H1 (cell line): Measurements from ENCODE around the gene CUTA. TPM values are rescaled to one million over a fixed set of nuclear protein-coding genes. Genes with fewer than 3 reads are reported as not detected.

ENCODE experiments used
- CTCF ChIA-PET: fragments of 300-600 bp; sonication (Branson Sonifier 250); formaldehyde crosslinking; loops from one replicate; lab custom pipeline; 2021; ENCODE audit not compliant: partially characterized antibody; lab: Charles Lee
- POLR2A ChIA-PET: fragments of 300-600 bp; sonication (Branson Sonifier 250); formaldehyde crosslinking; loops from one replicate; lab custom pipeline; 2021; ENCODE audit warnings: inconsistent platforms; ENCODE audit not compliant: partially characterized antibody; lab: Charles Lee
- DNase-seq, 2 experiments: peaks; one replicate each; pipeline versions ENCODE4 v3.0.0 to v3.0.0-alpha.2; 2010 to 2022; ENCODE audit warnings: low spot score in 2 of 2, low read depth in 1 of 2, mixed read lengths in 1 of 2
- FAIRE-seq: peaks from 2 replicates; lab custom pipeline; 2011; peaks lifted over from hg19 to GRCh38; lab: Jason Lieb, UNC
- H2AFZ ChIP-seq: 2 replicates; pipeline ENCODE4 v1.8.1; 2012; ENCODE audit warnings: low read length, inconsistent platforms
- H2AK5ac ChIP-seq: 2 replicates; pipeline ENCODE4 v1.6.1; 2013; ENCODE audit warnings: low read depth, low read length
- H2BK120ac ChIP-seq: replicated peaks from 2 replicates; pipeline ENCODE3; 2013; ENCODE audit warnings: low read depth, low read length, inconsistent platforms
- H2BK12ac ChIP-seq: 2 replicates; pipeline ENCODE4 v1.6.1; 2013; ENCODE audit warnings: low read depth, low read length
- H2BK15ac ChIP-seq: 2 replicates; pipeline ENCODE4 v1.6.1; 2013; ENCODE audit warnings: low read length
- H2BK20ac ChIP-seq: 2 replicates; pipeline ENCODE4 v1.6.1; 2013; ENCODE audit warnings: low read length
- H2BK5ac ChIP-seq: 2 replicates; pipeline ENCODE4 v1.6.1; 2013; ENCODE audit warnings: low read depth, low read length
- H3K14ac ChIP-seq: 2 replicates; pipeline ENCODE4 v1.6.1; 2013; ENCODE audit warnings: inconsistent platforms; ENCODE audit not compliant: insufficient read length
- H3K18ac ChIP-seq: 2 replicates; pipeline ENCODE4 v1.6.1; 2013; ENCODE audit warnings: low read length; ENCODE audit errors: extremely low read depth
- H3K23ac ChIP-seq: 2 replicates; pipeline ENCODE4 v1.6.1; 2013; ENCODE audit warnings: inconsistent platforms; ENCODE audit not compliant: insufficient read length
- H3K23me2 ChIP-seq: 2 replicates; pipeline ENCODE4 v1.6.1; 2013; ENCODE audit warnings: low read depth, low read length
- H3K27ac ChIP-seq: 2 replicates; pipeline ENCODE4 v1.6.1; 2011; ENCODE audit warnings: low read depth, low read length, inconsistent platforms
- H3K27me3 ChIP-seq, 4 experiments: replicated peaks in 1 of 4; 1 replicate in 1 of 4; 2 replicates in 3 of 4; pipeline versions ENCODE4 v1.6.1 to v1.8.1; 2011 to 2013; ENCODE audit warnings: low read length in 3 of 4, mild to moderate bottlenecking in 3 of 4, inconsistent platforms in 2 of 4, mixed read lengths in 2 of 4, moderate library complexity in 1 of 4; ENCODE audit not compliant: control insufficient read depth in 3 of 4, insufficient read depth in 3 of 4; ENCODE audit errors: extremely low read depth in 1 of 4
- H3K36me3 ChIP-seq, 4 experiments: 2 replicates each; pipeline versions ENCODE4 v1.6.1 to v1.8.1; 2011 to 2013; ENCODE audit warnings: mild to moderate bottlenecking in 4 of 4, low read length in 3 of 4, moderate library complexity in 2 of 4, control low read depth in 1 of 4, inconsistent platforms in 1 of 4; ENCODE audit not compliant: insufficient read depth in 4 of 4, control insufficient read depth in 2 of 4
- H3K4ac ChIP-seq: replicated peaks from 2 replicates; pipeline ENCODE3; 2013; ENCODE audit warnings: low read length, low read depth, mixed read lengths, inconsistent platforms; ENCODE audit not compliant: insufficient read length
- H3K4me1 ChIP-seq, 4 experiments: replicated peaks in 1 of 4; 1 replicate in 1 of 4; 2 replicates in 3 of 4; pipeline versions ENCODE4 v1.6.1 to v1.8.1; 2011 to 2013; ENCODE audit warnings: low read length in 3 of 4, inconsistent platforms in 2 of 4, mixed read lengths in 1 of 4; ENCODE audit not compliant: insufficient read depth in 4 of 4, control insufficient read depth in 3 of 4
- H3K4me2 ChIP-seq, 2 experiments: 2 replicates each; pipeline versions ENCODE4 v1.6.1 to v1.8.1; 2011 to 2013; ENCODE audit warnings: low read depth in 2 of 2, low read length in 2 of 2, control low read depth in 1 of 2, inconsistent platforms in 1 of 2, mild to moderate bottlenecking in 1 of 2; ENCODE audit not compliant: insufficient read depth in 1 of 2
- H3K4me3 ChIP-seq, 4 experiments: fragments of 200-600, 300-600 bp in 1 of 4; sonication (generic), shearing (Covaris generic), sonication (Bioruptor Twin) in 1 of 4; 2 replicates each; pipeline versions ENCODE4 v1.5.1 to v1.8.1; 2011 to 2016; ENCODE audit warnings: low read length in 4 of 4, low read depth in 3 of 4, control low read depth in 2 of 4, inconsistent platforms in 2 of 4, mild to moderate bottlenecking in 2 of 4, mixed read lengths in 1 of 4, moderate library complexity in 1 of 4; ENCODE audit not compliant: insufficient read depth in 2 of 4; ENCODE audit errors: extremely low read depth in 1 of 4
- H3K56ac ChIP-seq: replicated peaks from 2 replicates; pipeline ENCODE3; 2013; ENCODE audit warnings: low read depth, mild to moderate bottlenecking, mixed read lengths, low read length, inconsistent platforms; ENCODE audit not compliant: insufficient read length
- H3K79me1 ChIP-seq: 2 replicates; pipeline ENCODE4 v1.6.1; 2013; ENCODE audit warnings: low read depth, low read length, control low read depth
- H3K79me2 ChIP-seq, 2 experiments: 2 replicates each; pipeline versions ENCODE4 v1.6.1 to v1.8.1; 2012 to 2013; ENCODE audit warnings: low read length in 2 of 2, mild to moderate bottlenecking in 2 of 2, inconsistent platforms in 1 of 2; ENCODE audit not compliant: insufficient read depth in 2 of 2, control insufficient read depth in 1 of 2
- H3K9ac ChIP-seq, 4 experiments: replicated peaks in 1 of 4; 1 replicate in 1 of 4; 2 replicates in 3 of 4; pipeline versions ENCODE4 v1.6.1 to v1.8.1; 2011 to 2013; ENCODE audit warnings: low read depth in 3 of 4, low read length in 3 of 4, control low read depth in 2 of 4, mild to moderate bottlenecking in 2 of 4, moderate library complexity in 2 of 4, inconsistent platforms in 1 of 4; ENCODE audit errors: extremely low read depth in 1 of 4
- H3K9me3 ChIP-seq, 2 experiments: 2 replicates each; pipeline versions ENCODE4 v1.6.1 to v1.8.1; 2012 to 2013; ENCODE audit warnings: mild to moderate bottlenecking in 2 of 2, moderate library complexity in 2 of 2, control low read depth in 1 of 2, inconsistent platforms in 1 of 2, low read depth in 1 of 2, low read length in 1 of 2, mixed read lengths in 1 of 2; ENCODE audit not compliant: insufficient read depth in 2 of 2
- H4K20me1 ChIP-seq, 2 experiments: replicated peaks in 1 of 2; 2 replicates each; pipeline versions ENCODE3 to v1.8.1; 2011 to 2013; ENCODE audit warnings: inconsistent platforms in 2 of 2, low read length in 2 of 2, mild to moderate bottlenecking in 1 of 2; ENCODE audit not compliant: insufficient read depth in 2 of 2, control insufficient read depth in 1 of 2
- H4K5ac ChIP-seq: 2 replicates; pipeline ENCODE4 v1.6.1; 2013; ENCODE audit warnings: low read length, low read depth, mixed read lengths, inconsistent platforms; ENCODE audit not compliant: insufficient read length
- H4K8ac ChIP-seq: 2 replicates; pipeline ENCODE4 v1.8.0; 2013; ENCODE audit warnings: mild to moderate bottlenecking, moderate library complexity, low read length, inconsistent platforms; ENCODE audit not compliant: insufficient read depth; ENCODE audit errors: extremely low read depth
- H4K91ac ChIP-seq: replicated peaks from 2 replicates; pipeline ENCODE3; 2013; ENCODE audit warnings: low read length, mixed read lengths, inconsistent platforms; ENCODE audit not compliant: insufficient read length
- POLR2AphosphoS5 ChIP-seq: IDR thresholded peaks from 2 replicates; pipeline ENCODE4 v1.6.1; 2011; ENCODE audit warnings: low read depth, low read length
- RBBP5 ChIP-seq: IDR thresholded peaks from 2 replicates; pipeline ENCODE4 v1.7.1; 2012; ENCODE audit warnings: low read depth, mild to moderate bottlenecking, inconsistent platforms, low read length, moderate library complexity, borderline replicate concordance
- SP2 ChIP-seq: IDR thresholded peaks from 2 replicates; pipeline ENCODE4 v1.6.1; 2012; ENCODE audit warnings: mild to moderate bottlenecking, low read length, inconsistent platforms
- TAF7 ChIP-seq: optimal IDR thresholded peaks from 2 replicates; pipeline ENCODE3; 2011; ENCODE audit warnings: low read depth, mild to moderate bottlenecking, inconsistent platforms, low read length, moderate library complexity, borderline replicate concordance
- WGBS, 2 experiments: shearing (Covaris generic) in 1 of 2; methylation state at CpG; one replicate each; pipeline versions ENCODE4 v1.1.6 to v1.1.7; 2013 to 2015; ENCODE audit warnings: low lambda C conversion rate in 2 of 2, mixed read lengths in 2 of 2, inconsistent platforms in 1 of 2, low coverage in 1 of 2, missing lambda C conversion rate in 1 of 2; ENCODE audit not compliant: insufficient replicate concordance in 2 of 2, insufficient coverage in 1 of 2, insufficient read length in 1 of 2; ENCODE audit errors: extremely low coverage in 1 of 2, missing lambda C conversion rate in 1 of 2; 5-methylcytosine and 5-hydroxymethylcytosine counted together
- polyA plus RNA-seq, 7 experiments: library from polyadenylated mRNA; depleted of rRNA in 3 of 7; stranded (reverse) in 5 of 7; unstranded in 2 of 7; fragments of >200 nt in 5 of 7; fragments of 200-250 nt in 2 of 7; gene quantifications; 1 replicate in 5 of 7; 2 replicates in 1 of 7; 4 replicates in 1 of 7; pipeline versions ENCODE4 v1.2.1 to v1.2.3, GENCODE V29; 2011 to 2013; ENCODE audit warnings: missing spikeins in 2 of 7, mixed read lengths in 2 of 7
- total RNA-seq: library from RNA; stranded (reverse); fragmentation: NEBNext Ultra II Directional; extraction: Animal tissue kit (Norgen Biotek cat#: 25700); gene quantifications from 2 replicates; pipeline ENCODE4 v1.2.1, GENCODE V29; 2021

CUTA gene
- total and polyA plus RNA-seq, 2 of the 8 experiments (the other 6 are each of a cell fraction or from before 2014, with no cell fraction given), result 297 to 460 TPM

DNA sequence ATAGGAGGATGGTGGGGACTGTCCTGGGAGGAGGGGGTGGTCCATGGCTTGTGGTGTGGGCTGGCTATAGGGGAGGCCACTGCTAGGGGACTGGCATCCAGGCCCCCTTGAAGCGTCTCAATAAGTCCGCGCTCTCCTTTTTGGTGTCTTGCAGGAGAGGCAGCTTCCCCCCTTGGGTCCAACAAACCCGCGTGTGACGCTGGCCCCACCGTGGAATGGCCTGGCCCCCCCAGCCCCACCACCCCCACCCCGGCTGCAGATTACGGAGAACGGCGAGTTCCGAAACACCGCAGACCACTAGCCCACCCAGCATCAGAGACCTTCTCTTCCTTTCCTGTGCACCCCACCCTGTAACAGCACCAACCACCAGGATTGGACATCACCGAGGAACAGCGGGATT, 33.7 kb upstream of the CUTA start:
- FAIRE-seq, result no peak
- no peak overlapping the region for H3K9ac ChIP-seq

More for the DNA sequence above, 33.7 kb upstream of the CUTA start:
- H4K91ac ChIP-seq, result no peak overlapping the region
- H3K79me1 ChIP-seq, result peaks cover 5% of the 10 kb centered on the region
- no peak overlapping the region for H2BK15ac ChIP-seq
- DNase-seq, result no peak
- H3K18ac ChIP-seq, result no peak overlapping the region
- TF ChIP-seq TAF7 (no peak), SP2 (no peak), RBBP5 (no peak), POLR2AphosphoS5 (peak; percentile 40; the same call in 1 of the 2 replicates)
- no peak overlapping the region for H2BK5ac ChIP-seq
- ChIA-PET CTCF (interaction anchor here (3.5 kb wide), 1 partner anchor 11 kb away, joined by 16 read pairs; no protein-coding TSS in a partner anchor), POLR2A (interaction anchor here (0.8 to 17.2 kb wide), 3 partner anchors 16 to 40 kb away, joined by 4 to 381 read pairs (median 5); no protein-coding TSS in a partner anchor)
- no peaks in the 10 kb centered on the region for H3K27me3 ChIP-seq
- no peak overlapping the region for H2BK20ac ChIP-seq
- no peak overlapping the region for H3K27ac ChIP-seq
- H3K4me1 ChIP-seq, result peaks cover 0 to 5% (median 4%) of the 10 kb centered on the region in 4 experiments; a peak in 6 of 7 replicates
- H3K4ac ChIP-seq, result no peak overlapping the region
- no peaks in the 10 kb centered on the region for H3K9me3 ChIP-seq
- no peak overlapping the region for H3K56ac ChIP-seq
- H2AFZ ChIP-seq, result no peak overlapping the region
- no peak overlapping the region for H4K5ac ChIP-seq
- peak overlapping the region; percentile 47; the same call in 1 of the 2 replicates for H4K8ac ChIP-seq
- 97% methylated on average over 8 of the region's 15 CpGs; no CpG with 5 or more reads in 1 of the 2 experiments for WGBS, 2 experiments
- no peak overlapping the region for H3K4me2 ChIP-seq
- H4K20me1 ChIP-seq, result peaks cover 8 to 10% of the 10 kb centered on the region in 2 experiments
- H3K23ac ChIP-seq, result no peak overlapping the region
- no peak overlapping the region for H2BK12ac ChIP-seq
- H3K23me2 ChIP-seq, result peaks cover 9% of the 10 kb centered on the region
- H3K36me3 ChIP-seq, result peaks cover 34 to 61% (median 42%) of the 10 kb centered on the region in 4 experiments
- no peak overlapping the region for H2BK120ac ChIP-seq
- peaks cover 0 to 13% of the 10 kb centered on the region in 2 experiments; a peak in 2 of 4 replicates for H3K79me2 ChIP-seq
- H3K14ac ChIP-seq, result no peak overlapping the region
- H2AK5ac ChIP-seq, result no peak overlapping the region
- H3K4me3 ChIP-seq, result no peak overlapping the region
